Osteoblast (primary cell): ENCODE data around the gene PTTG1. TPM values are rescaled to one million over a fixed set of nuclear protein-coding genes. Genes with fewer than 3 reads are reported as not detected.

Experiments used
- DNase-seq: peaks from one replicate; pipeline ENCODE4 v3.0.0; 2011; ENCODE audit warnings: low spot score, mixed read lengths; ENCODE audit not compliant: insufficient read length; ENCODE audit errors: missing footprints
- H2AFZ ChIP-seq: 2 replicates; pipeline ENCODE4 v1.6.0; 2011; ENCODE audit warnings: mild to moderate bottlenecking, low read length
- H3K27ac ChIP-seq: 2 replicates; pipeline ENCODE4 v1.5.1; 2011; ENCODE audit warnings: mild to moderate bottlenecking, low read depth, low read length, moderate library complexity
- H3K27me3 ChIP-seq: 2 replicates; pipeline ENCODE4 v1.6.0; 2012; ENCODE audit warnings: mild to moderate bottlenecking, control low read depth, inconsistent platforms, low read length, moderate library complexity; ENCODE audit not compliant: insufficient read depth
- H3K36me3 ChIP-seq: 2 replicates; pipeline ENCODE4 v1.5.1; 2011; ENCODE audit warnings: mild to moderate bottlenecking, low read length, control low read depth, moderate library complexity; ENCODE audit not compliant: insufficient read depth
- H3K4me1 ChIP-seq: 2 replicates; pipeline ENCODE4 v1.5.1; 2011; ENCODE audit warnings: mild to moderate bottlenecking, low read length, control low read depth, moderate library complexity; ENCODE audit not compliant: insufficient read depth
- H3K4me2 ChIP-seq: 2 replicates; pipeline ENCODE4 v1.6.0; 2011; ENCODE audit warnings: mild to moderate bottlenecking, low read length; ENCODE audit not compliant: insufficient read depth
- H3K4me3 ChIP-seq: fragments of 200-600 bp; sonication (generic); 3 replicates; pipeline ENCODE4 v1.5.1; 2012; ENCODE audit warnings: mild to moderate bottlenecking, low read length, inconsistent platforms; ENCODE audit not compliant: insufficient read depth
- H3K79me2 ChIP-seq: 2 replicates; pipeline ENCODE4 v1.6.0; 2012; ENCODE audit warnings: mild to moderate bottlenecking, low read length, control low read depth, inconsistent platforms; ENCODE audit not compliant: insufficient read depth
- H3K9me3 ChIP-seq: 2 replicates; pipeline ENCODE4 v1.5.1; 2011; ENCODE audit warnings: low read depth, low read length, control low read depth
- H4K20me1 ChIP-seq: 2 replicates; pipeline ENCODE4 v1.6.0; 2012; ENCODE audit warnings: mild to moderate bottlenecking, low read length, control low read depth; ENCODE audit not compliant: insufficient read depth
- total RNA-seq: library from RNA; depleted of rRNA; stranded (reverse); fragments of >200 nt; gene quantifications from 2 replicates; pipeline ENCODE4 v1.2.3, GENCODE V29; 2012
- TF ChIP-seq, protein P1 (sequence below): IDR thresholded peaks from 2 replicates; pipeline ENCODE4 v1.5.1; 2011; ENCODE audit warnings: mild to moderate bottlenecking, low read depth, low read length, moderate library complexity; ENCODE audit errors: extremely low read depth

The PTTG1 gene
- total RNA-seq, 1 donor = 41.3 TPM

GRCh38 chr5:160437271-160437670, 15.6 kb downstream of the PTTG1 start:
- Histone ChIP-seq H3K4me3 (no peak overlapping the region), H3K4me1 (peaks cover 8% of the 10 kb centered on the region), H3K79me2 (no peaks in the 10 kb centered on the region), H3K27ac (no peak overlapping the region), H3K27me3 (no peaks in the 10 kb centered on the region), H4K20me1 (no peaks in the 10 kb centered on the region), H3K36me3 (no peaks in the 10 kb centered on the region), H3K9me3 (no peaks in the 10 kb centered on the region), H3K4me2 (no peak overlapping the region), H2AFZ (no peak overlapping the region)
- no peak for DNase-seq
- TF ChIP-seq, protein P1, sequence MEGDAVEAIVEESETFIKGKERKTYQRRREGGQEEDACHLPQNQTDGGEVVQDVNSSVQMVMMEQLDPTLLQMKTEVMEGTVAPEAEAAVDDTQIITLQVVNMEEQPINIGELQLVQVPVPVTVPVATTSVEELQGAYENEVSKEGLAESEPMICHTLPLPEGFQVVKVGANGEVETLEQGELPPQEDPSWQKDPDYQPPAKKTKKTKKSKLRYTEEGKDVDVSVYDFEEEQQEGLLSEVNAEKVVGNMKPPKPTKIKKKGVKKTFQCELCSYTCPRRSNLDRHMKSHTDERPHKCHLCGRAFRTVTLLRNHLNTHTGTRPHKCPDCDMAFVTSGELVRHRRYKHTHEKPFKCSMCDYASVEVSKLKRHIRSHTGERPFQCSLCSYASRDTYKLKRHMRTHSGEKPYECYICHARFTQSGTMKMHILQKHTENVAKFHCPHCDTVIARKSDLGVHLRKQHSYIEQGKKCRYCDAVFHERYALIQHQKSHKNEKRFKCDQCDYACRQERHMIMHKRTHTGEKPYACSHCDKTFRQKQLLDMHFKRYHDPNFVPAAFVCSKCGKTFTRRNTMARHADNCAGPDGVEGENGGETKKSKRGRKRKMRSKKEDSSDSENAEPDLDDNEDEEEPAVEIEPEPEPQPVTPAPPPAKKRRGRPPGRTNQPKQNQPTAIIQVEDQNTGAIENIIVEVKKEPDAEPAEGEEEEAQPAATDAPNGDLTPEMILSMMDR = no peak

DNA sequence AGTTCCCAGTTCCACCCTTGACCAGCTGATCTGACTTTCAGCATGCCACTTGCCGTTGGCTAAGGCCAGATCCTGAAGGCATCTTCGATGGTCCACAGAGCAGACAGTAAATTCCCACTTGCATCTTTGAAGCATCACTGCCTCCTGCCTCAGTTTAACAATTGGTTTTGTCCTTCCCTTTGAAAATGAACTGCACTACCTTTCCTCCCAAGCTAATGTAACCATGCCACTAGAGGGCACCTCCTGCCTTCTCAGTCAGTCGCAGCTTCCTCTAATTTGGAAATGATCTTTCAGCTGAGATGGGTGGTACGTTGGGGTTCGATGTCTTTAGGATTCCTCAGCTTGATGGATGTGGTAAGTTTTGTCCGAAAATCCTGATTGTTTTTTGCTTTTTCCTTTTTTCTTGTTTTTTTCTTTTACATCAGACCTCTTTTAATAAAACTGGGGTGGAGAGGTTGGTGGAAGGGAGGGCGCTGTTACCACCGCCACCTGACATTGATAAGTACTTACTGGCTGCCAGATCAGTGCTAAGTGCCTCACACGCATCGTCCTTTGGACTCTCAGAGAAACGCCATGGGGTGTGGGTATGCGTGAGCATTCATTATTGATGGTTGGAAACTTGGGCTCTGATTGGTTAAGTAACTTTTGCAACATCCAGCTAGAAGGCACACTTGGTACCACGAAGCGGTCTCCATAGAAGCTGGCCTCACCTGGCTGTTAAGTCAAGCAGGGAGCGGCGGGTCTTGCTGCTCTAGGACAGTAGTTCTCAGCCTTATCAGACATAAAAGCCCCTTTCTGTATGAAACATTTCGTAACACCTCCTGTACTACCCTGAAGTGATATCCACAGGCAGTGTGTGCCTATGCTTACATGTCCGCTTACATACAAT, 16.9 kb downstream of the PTTG1 start:
- Histone ChIP-seq H3K4me3 (peak overlapping the region; percentile 74), H2AFZ (peak overlapping the region; percentile 89), H3K9me3 (no peaks in the 10 kb centered on the region), H3K79me2 (no peaks in the 10 kb centered on the region), H3K4me2 (peak overlapping the region; percentile 93), H3K4me1 (peaks cover 8% of the 10 kb centered on the region), H3K36me3 (no peaks in the 10 kb centered on the region), H3K27ac (peak overlapping the region; percentile 35), H3K27me3 (no peaks in the 10 kb centered on the region), H4K20me1 (no peaks in the 10 kb centered on the region)
- DNase-seq = peak; percentile 36
- TF ChIP-seq, protein P1 = peak; percentile 93

DNA sequence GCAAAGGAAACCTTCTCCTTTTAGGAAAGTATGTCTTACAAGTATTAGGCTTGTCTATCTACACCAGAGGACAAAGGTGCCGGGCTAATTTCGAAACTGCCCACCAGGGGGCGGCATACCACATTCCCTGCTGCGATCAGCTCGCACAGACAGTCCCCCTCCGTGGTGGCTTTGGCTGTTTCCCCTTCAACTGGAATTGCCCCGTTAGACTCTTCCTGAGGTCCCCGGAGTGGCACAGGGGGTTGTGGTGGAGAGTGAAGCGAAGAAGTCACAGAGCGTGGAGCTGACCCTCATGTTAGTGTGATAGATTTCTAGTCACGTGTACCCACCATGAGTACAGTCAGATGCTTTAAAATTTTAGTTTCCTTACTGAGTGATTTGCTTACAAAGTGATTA, 17.5 kb downstream of the PTTG1 start:
- TF ChIP-seq, protein P1 = peak; percentile 96
- H4K20me1 ChIP-seq = no peaks in the 10 kb centered on the region
- peak overlapping the region; percentile 35 for H3K27ac ChIP-seq
- peak overlapping the region; percentile 74 for H3K4me3 ChIP-seq
- H3K4me1 ChIP-seq = peaks cover 8% of the 10 kb centered on the region
- H3K4me2 ChIP-seq = peak overlapping the region; percentile 93
- DNase-seq = peak; percentile 82
- H2AFZ ChIP-seq = peak overlapping the region; percentile 89
- no peaks in the 10 kb centered on the region for H3K79me2 ChIP-seq
- no peaks in the 10 kb centered on the region for H3K36me3 ChIP-seq
- H3K9me3 ChIP-seq = no peaks in the 10 kb centered on the region
- H3K27me3 ChIP-seq = no peaks in the 10 kb centered on the region

GRCh38 chr5:160441311-160441781, 19.7 kb downstream of the PTTG1 start:
- Histone ChIP-seq H3K27me3 (peaks cover 3% of the 10 kb centered on the region), H3K4me2 (no peak overlapping the region), H2AFZ (no peak overlapping the region), H3K27ac (no peak overlapping the region), H3K4me3 (no peak overlapping the region), H3K9me3 (no peaks in the 10 kb centered on the region), H3K36me3 (no peaks in the 10 kb centered on the region), H3K79me2 (no peaks in the 10 kb centered on the region), H3K4me1 (peaks cover 8% of the 10 kb centered on the region), H4K20me1 (no peaks in the 10 kb centered on the region)
- TF ChIP-seq, protein P1 = no peak
- no peak for DNase-seq
